HG03354 (cell line): Measurements from ENCODE around the gene OLIG2.

Experiments
- ATAC-seq: cut with Tn5 transposase; IDR thresholded peaks from one replicate; pipeline ENCODE4 v1.9.1; 2021; ENCODE audit warnings: mild to moderate bottlenecking; ENCODE audit not compliant: unreplicated experiment, poor library complexity, severe bottlenecking

OLIG2 gene

DNA sequence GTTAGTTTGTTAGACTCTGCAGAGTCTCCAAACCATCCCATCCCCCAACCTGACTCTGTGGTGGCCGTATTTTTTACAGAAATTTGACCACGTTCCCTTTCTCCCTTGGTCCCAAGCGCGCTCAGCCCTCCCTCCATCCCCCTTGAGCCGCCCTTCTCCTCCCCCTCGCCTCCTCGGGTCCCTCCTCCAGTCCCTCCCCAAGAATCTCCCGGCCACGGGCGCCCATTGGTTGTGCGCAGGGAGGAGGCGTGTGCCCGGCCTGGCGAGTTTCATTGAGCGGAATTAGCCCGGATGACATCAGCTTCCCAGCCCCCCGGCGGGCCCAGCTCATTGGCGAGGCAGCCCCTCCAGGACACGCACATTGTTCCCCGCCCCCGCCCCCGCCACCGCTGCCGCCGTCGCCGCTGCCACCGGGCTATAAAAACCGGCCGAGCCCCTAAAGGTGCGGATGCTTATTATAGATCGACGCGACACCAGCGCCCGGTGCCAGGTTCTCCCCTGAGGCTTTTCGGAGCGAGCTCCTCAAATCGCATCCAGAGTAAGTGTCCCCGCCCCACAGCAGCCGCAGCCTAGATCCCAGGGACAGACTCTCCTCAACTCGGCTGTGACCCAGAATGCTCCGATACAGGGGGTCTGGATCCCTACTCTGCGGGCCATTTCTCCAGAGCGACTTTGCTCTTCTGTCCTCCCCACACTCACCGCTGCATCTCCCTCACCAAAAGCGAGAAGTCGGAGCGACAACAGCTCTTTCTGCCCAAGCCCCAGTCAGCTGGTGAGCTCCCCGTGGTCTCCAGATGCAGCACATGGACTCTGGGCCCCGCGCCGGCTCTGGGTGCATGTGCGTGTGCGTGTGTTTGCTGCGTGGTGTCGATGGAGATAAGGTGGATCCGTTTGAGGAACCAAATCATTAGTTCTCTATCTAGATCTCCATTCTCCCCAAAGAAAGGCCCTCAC is at the start of gene OLIG2:
OLIG2 (plus strand) TSS at position 447 of the 954 bp plus-strand sequence. CDS start 928 bp downstream, outside the sequence.
- no peak for ATAC-seq

DNA sequence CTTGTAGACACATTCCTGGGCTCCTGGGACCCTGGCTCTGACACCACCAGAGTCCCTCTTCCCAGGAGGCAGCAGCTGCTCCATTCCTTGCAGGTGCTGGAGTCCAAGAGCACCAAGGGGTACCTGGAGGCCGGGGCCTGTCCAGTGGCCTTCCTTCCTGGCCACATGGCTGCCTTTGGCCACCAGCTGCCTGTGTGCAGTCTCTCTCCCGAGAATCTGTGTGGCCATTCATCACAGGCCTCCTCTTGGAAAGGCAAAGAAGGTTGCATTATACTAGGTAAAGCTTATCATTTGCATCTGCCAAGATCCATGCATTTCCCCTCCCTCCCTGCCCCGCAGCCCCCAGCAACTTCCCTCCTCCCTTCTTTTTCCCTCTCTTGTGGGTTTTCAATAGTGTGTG is 48.9 kb upstream of the OLIG2 start:
- ATAC-seq = no peak

GRCh38 chr21:32977216-32977615 is 48.5 kb upstream of the OLIG2 start:
- no peak for ATAC-seq

- ATAC-seq = no peak
Measured at GRCh38 chr21:32978331-32979270, 47.1 kb upstream of the OLIG2 start.

- ATAC-seq = no peak
Measured at GRCh38 chr21:32979598-32980268, 46.0 kb upstream of the OLIG2 start.

DNA sequence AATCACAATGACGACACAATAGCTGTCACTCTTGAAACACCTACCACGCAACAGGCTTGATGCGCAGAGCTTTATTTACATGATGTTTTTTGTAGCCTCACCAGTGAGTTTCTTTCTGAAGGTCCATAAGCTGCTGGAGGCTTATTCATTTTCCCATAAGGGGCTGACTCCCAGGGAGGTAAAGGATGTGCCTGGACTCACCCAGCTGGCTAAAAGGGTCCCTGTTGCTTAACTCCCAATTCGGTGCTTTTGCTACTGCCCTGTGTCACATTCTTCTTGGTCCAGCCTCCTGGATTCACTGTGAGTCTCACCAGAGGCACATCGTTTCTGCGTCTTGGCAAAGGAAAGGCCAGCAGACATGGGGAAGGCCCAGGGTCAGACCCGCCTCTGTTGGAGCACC is 44.6 kb upstream of the OLIG2 start:
- no peak for ATAC-seq

DNA sequence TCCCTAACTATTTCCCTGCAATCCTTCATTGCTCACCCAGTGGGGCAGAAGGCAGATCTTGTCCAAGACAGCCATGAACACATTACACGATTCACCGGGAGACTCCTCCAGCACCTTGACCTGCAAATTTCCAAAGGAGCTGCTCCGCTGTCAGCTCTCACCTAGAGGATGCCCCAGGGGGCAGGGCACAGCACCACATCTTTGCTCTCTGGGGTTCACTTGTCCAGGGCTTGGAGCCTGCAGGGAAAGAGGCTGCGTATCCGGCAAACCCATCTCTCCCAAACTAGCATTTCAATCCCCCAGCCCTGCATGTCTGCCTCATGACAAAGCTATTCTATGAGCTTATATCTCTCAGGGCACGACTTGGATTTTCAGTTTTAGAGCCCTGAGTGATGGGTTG is 35.1 kb upstream of the OLIG2 start:
- ATAC-seq = no peak

- ATAC-seq = no peak
Measured at GRCh38 chr21:32991361-32991760, 34.4 kb upstream of the OLIG2 start.

DNA sequence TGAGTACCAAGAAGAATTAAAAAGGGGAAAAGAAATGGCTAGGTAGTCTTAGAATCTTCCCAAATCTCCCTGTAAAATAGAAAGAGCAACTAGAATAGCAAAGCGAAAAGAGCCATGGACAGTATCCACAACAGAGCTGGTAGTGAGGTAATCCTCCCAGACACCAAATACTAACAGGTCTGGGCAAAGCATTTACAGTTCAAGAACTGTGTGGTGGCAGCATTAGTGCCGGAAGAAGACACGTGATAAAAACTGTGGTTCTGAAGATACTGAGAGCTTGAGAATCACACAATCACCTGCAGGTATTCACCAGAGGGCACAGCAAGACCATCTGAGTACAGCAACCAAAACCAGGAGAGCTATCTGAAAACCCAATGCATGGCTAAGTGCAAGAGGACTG is 31.8 kb upstream of the OLIG2 start:
- no peak for ATAC-seq

GRCh38 chr21:32994305-32994704 is 31.4 kb upstream of the OLIG2 start:
- ATAC-seq = no peak

DNA sequence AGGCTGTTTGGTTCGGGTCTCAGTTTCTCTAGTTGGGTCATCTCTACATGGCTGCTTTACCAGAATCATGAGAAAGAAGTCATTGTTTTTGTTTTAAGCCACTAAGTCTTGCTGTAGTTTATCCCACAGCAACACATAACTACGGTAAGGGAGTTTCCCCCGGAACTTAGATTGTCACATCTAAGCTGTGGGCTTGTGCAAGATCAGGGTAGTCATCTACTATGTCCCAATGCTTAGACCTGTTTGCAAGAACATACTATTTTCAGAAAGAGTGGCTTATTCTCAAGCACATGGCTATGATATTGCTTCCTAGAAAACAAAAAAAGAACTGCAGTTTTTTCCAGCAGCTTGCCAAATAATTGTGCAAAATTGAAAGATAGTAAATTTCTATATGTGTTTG is 18.0 kb upstream of the OLIG2 start:
- no peak for ATAC-seq

GRCh38 chr21:33008333-33009051 is 17.2 kb upstream of the OLIG2 start:
- ATAC-seq = no peak

GRCh38 chr21:33010931-33011330 is 14.8 kb upstream of the OLIG2 start:
- no peak for ATAC-seq

DNA sequence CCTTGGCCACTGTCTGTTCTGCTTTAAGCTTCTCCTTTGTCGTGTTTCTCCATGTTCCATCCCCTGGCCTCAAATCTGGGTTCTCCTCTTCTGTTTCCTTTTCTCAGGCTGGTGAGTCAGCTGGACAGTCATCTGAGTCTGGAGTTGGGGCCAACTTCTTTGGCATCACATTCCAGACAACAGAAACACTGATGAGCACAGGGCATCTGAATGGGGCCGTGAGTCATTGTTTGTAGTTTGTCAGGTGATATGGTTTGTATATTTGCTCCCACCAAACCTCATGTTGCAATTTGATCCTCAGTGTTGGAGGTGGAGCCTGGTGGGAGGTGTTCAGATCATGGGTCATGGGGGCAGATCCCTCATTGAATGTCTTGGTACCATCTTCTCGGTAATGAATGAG is 14.3 kb upstream of the OLIG2 start:
- no peak for ATAC-seq

DNA sequence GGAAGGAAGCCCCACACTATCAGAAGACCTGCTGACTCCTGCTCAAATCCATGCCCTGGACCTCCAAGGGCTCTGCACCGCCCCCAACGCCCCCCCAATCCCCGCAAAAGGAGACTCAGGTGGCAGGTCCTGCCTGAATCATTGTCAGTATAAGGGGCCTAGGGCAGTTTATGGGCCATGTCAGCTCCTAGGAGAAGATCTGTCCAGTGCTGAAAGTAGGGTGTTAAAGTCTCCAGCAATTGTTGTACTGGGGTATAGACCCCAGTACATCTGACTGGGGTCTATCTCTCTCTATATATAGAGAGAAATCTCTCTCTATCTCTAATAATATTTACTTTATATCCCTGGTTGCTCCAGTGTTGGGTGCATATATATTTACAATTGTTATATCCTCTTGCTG is 12.1 kb upstream of the OLIG2 start:
- no peak for ATAC-seq

GRCh38 chr21:33014331-33014730 is 11.4 kb upstream of the OLIG2 start:
- no peak for ATAC-seq

GRCh38 chr21:33015096-33015495 is 10.6 kb upstream of the OLIG2 start:
- no peak for ATAC-seq

- no peak for ATAC-seq
Measured at GRCh38 chr21:33015756-33016155, 10.0 kb upstream of the OLIG2 start.

DNA sequence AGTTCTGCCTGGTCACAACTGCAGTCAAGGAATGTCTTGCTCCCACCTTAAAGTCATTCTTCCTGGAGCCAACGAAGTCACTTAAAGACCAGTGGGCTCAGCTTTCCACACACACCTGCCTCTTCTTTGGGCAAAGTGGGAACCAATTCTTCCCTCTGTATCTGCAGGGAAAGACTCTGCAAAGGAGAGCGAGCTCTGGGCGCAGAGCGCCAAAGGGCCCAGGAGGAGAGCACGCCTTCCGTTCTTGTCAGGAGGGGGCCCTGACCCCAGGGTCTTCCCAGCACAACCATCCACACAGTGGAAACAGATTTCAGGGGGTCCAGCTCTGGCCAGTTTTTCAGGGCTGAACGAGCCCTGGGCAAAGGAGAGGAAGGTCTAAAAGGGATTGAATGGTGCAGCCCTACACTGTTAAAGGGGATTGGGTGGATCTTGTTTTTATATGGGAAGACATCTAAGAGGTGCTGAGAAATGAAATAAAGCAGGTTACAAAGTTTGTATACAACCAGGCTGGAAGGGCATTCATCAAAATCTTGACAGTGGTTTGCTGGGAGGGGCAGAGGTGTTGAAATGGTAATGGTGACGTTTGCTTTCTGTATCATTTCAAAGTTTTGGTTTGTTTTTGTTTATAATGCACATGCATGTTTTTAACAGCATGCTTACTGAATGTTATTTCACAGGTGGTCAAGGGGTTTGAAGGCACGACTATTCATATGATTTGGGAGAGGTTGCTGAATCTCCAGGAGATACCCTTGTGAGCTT is 6.8 kb upstream of the OLIG2 start:
- ATAC-seq = no peak
